CD14-positive monocyte (primary cell): Measurements from ENCODE around the gene UBLCP1. TPM values are rescaled to one million over a fixed set of nuclear protein-coding genes. Genes with fewer than 3 reads are reported as not detected.

ENCODE experiments used
- DNase-seq, 3 donors: peaks; one replicate each; pipeline ENCODE4 v3.0.0-alpha.2; 2011 to 2022
- H2AFZ ChIP-seq: 2 replicates; pipeline ENCODE4 v1.6.0; 2012; ENCODE audit warnings: mild to moderate bottlenecking, low read depth, low read length, inconsistent platforms; ENCODE audit not compliant: insufficient read depth, poor library complexity, severe bottlenecking
- H3K27ac ChIP-seq, 2 donors: 1 replicate in 1 of 2; 2 replicates in 1 of 2; pipeline ENCODE4 v1.5.1; 2012 to 2013; ENCODE audit warnings: low read length in 2 of 2, control low read depth in 1 of 2, inconsistent platforms in 1 of 2, low read depth in 1 of 2, mild to moderate bottlenecking in 1 of 2
- H3K27me3 ChIP-seq, 2 donors: one replicate each; pipeline versions ENCODE4 v1.6.0 to v1.6.1; 2011 to 2013; ENCODE audit warnings: low read length in 2 of 2; ENCODE audit not compliant: control insufficient read depth in 2 of 2, insufficient read depth in 2 of 2
- H3K36me3 ChIP-seq, 2 donors: replicated peaks in 1 of 2; 1 replicate in 1 of 2; 2 replicates in 1 of 2; pipeline versions ENCODE4 v1.5.1 to v1.6.1; 2012 to 2013; ENCODE audit warnings: low read length in 2 of 2, control low read depth in 1 of 2, inconsistent platforms in 1 of 2, mild to moderate bottlenecking in 1 of 2; ENCODE audit not compliant: insufficient read depth in 2 of 2, control insufficient read depth in 1 of 2
- H3K4me1 ChIP-seq, 2 donors: 1 replicate in 1 of 2; 2 replicates in 1 of 2; pipeline versions ENCODE4 v1.5.1 to v1.6.1; 2012 to 2013; ENCODE audit warnings: low read length in 2 of 2, control low read depth in 1 of 2, inconsistent platforms in 1 of 2, mild to moderate bottlenecking in 1 of 2, moderate library complexity in 1 of 2; ENCODE audit not compliant: insufficient read depth in 2 of 2, control insufficient read depth in 1 of 2
- H3K4me2 ChIP-seq: replicated peaks from 2 replicates; pipeline ENCODE3; 2012; ENCODE audit warnings: low read length, moderate library complexity, mild to moderate bottlenecking; ENCODE audit not compliant: poor library complexity, severe bottlenecking; ENCODE audit errors: extremely low read depth
- H3K4me3 ChIP-seq, 3 experiments: fragments of 200-600 bp in 1 of 3; sonication (generic) in 1 of 3; replicated peaks in 1 of 3; 1 replicate in 2 of 3; 2 replicates in 1 of 3; pipeline ENCODE4 v1.5.1; 2011 to 2013; ENCODE audit warnings: low read length in 3 of 3, mild to moderate bottlenecking in 3 of 3, control low read depth in 2 of 3, low read depth in 2 of 3, inconsistent platforms in 1 of 3, moderate library complexity in 1 of 3
- H3K79me2 ChIP-seq: 2 replicates; pipeline ENCODE4 v1.6.0; 2012; ENCODE audit warnings: mild to moderate bottlenecking, control low read depth, inconsistent platforms, low read length, moderate library complexity; ENCODE audit not compliant: insufficient read depth
- H3K9ac ChIP-seq: 2 replicates; pipeline ENCODE4 v1.6.0; 2017; ENCODE audit warnings: low read length, mild to moderate bottlenecking; ENCODE audit not compliant: insufficient read depth, poor library complexity, severe bottlenecking
- H3K9me3 ChIP-seq, 2 donors: replicated peaks in 1 of 2; 1 replicate in 1 of 2; 2 replicates in 1 of 2; pipeline versions ENCODE4 v1.5.1 to v1.6.1; 2012 to 2013; ENCODE audit warnings: low read length in 2 of 2, control low read depth in 1 of 2; ENCODE audit not compliant: control insufficient read depth in 1 of 2, insufficient read depth in 1 of 2
- H4K20me1 ChIP-seq: 2 replicates; pipeline ENCODE4 v1.6.0; 2012; ENCODE audit warnings: mild to moderate bottlenecking, low read length, control low read depth, moderate library complexity; ENCODE audit not compliant: insufficient read depth
- H3K27ac Mint-ChIP-seq, 7 donors: one replicate each; pipeline ENCODE4 v1.8.0; 2020; ENCODE audit warnings: mild to moderate bottlenecking in 7 of 7, mixed read lengths in 7 of 7, moderate library complexity in 6 of 7, inconsistent platforms in 2 of 7
- H3K27me3 Mint-ChIP-seq, 3 donors: one replicate each; pipeline ENCODE4 v1.8.0; 2021 to 2022; ENCODE audit warnings: low read depth in 3 of 3, mild to moderate bottlenecking in 3 of 3, mixed read lengths in 3 of 3, moderate library complexity in 3 of 3, inconsistent platforms in 1 of 3
- H3K36me3 Mint-ChIP-seq, 2 donors: one replicate each; pipeline ENCODE4 v1.8.0; 2020; ENCODE audit warnings: mixed read lengths in 2 of 2, inconsistent platforms in 1 of 2, mild to moderate bottlenecking in 1 of 2
- H3K4me1 Mint-ChIP-seq: one replicate; pipeline ENCODE4 v1.8.0; 2020; ENCODE audit warnings: mild to moderate bottlenecking, mixed read lengths
- H3K4me3 Mint-ChIP-seq, 2 donors: one replicate each; pipeline ENCODE4 v1.8.0; 2020; ENCODE audit warnings: mild to moderate bottlenecking in 2 of 2, mixed read lengths in 2 of 2, moderate library complexity in 1 of 2
- H3K9me3 Mint-ChIP-seq, 7 donors: one replicate each; pipeline ENCODE4 v1.8.0; 2020 to 2022; ENCODE audit warnings: mixed read lengths in 7 of 7, mild to moderate bottlenecking in 6 of 7, moderate library complexity in 6 of 7, inconsistent platforms in 2 of 7
- WGBS: methylation state at CpG from one replicate; pipeline ENCODE4 v1.1.5; 2013; ENCODE audit warnings: missing lambda C conversion rate; ENCODE audit not compliant: insufficient coverage; 5-methylcytosine and 5-hydroxymethylcytosine counted together
- intact Hi-C, 2 donors: fragments of 100-400 bp; cut with micrococcal nuclease; formaldehyde crosslinking; loops; one replicate each; pipeline versions ENCODE4 v1.15.0 to v1.15.1; 2023
- polyA plus RNA-seq, 3 donors: library from polyadenylated mRNA; depleted of rRNA in 1 of 3; unstranded in 2 of 3; stranded (reverse) in 1 of 3; fragments of 300-500 nt in 2 of 3; fragments of >200 nt in 1 of 3; fragmentation: Illumina TruSeq in 2 of 3; gene quantifications; 1 replicate in 2 of 3; 2 replicates in 1 of 3; pipeline ENCODE4 v1.2.3, GENCODE V29; 2012 to 2021
- TF ChIP-seq, protein P1 (sequence below): fragments of 200-600 bp; IDR thresholded peaks from one replicate; pipeline ENCODE4 v1.8.0; 2022; ENCODE audit warnings: antibody characterized with exemption, mild to moderate bottlenecking

Gene UBLCP1
- polyA plus RNA-seq, 3 donors = 8.8 to 31.5 (median 22.7) TPM

DNA sequence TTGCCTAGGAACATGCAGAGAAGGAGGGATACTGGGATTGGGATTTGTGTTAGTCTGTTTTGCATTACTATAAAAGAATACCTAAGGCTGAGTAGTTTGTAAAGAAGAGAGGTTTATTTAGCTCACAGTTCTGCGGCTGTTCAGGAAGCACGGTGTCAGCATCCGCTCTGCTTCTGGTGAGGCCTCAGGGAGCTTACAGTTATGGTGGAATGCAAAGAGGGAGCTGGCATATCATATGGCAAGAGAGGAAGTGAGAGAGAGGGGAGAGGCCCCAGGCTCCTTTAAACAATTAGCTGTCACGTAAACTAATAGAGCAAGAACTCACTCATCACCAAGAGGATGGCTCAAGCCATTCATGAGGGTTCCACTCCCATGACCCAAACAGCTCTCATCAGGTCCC lies 40.2 kb downstream of the UBLCP1 start:
- no peak overlapping the region for H3K27ac Mint-ChIP-seq
- no peak overlapping the region for H3K4me2 ChIP-seq
- H3K79me2 ChIP-seq = no peaks in the 10 kb centered on the region
- intact Hi-C loops = no loop called here
- TF ChIP-seq, protein P1, sequence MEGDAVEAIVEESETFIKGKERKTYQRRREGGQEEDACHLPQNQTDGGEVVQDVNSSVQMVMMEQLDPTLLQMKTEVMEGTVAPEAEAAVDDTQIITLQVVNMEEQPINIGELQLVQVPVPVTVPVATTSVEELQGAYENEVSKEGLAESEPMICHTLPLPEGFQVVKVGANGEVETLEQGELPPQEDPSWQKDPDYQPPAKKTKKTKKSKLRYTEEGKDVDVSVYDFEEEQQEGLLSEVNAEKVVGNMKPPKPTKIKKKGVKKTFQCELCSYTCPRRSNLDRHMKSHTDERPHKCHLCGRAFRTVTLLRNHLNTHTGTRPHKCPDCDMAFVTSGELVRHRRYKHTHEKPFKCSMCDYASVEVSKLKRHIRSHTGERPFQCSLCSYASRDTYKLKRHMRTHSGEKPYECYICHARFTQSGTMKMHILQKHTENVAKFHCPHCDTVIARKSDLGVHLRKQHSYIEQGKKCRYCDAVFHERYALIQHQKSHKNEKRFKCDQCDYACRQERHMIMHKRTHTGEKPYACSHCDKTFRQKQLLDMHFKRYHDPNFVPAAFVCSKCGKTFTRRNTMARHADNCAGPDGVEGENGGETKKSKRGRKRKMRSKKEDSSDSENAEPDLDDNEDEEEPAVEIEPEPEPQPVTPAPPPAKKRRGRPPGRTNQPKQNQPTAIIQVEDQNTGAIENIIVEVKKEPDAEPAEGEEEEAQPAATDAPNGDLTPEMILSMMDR = no peak
- peaks cover 0 to 3% (median 0%) of the 10 kb centered on the region in 3 donors for H3K27me3 Mint-ChIP-seq
- H4K20me1 ChIP-seq = no peaks in the 10 kb centered on the region
- no peaks in the 10 kb centered on the region for H3K4me1 Mint-ChIP-seq
- H3K27ac ChIP-seq = no peak overlapping the region
- 100% methylated on average over 3 of the region's 4 CpGs for WGBS
- no peaks in the 10 kb centered on the region for H3K36me3 Mint-ChIP-seq
- no peaks in the 10 kb centered on the region for H3K27me3 ChIP-seq
- peaks cover 21 to 36% of the 10 kb centered on the region in 2 donors for H3K9me3 ChIP-seq
- no peaks in the 10 kb centered on the region for H3K36me3 ChIP-seq
- no peak overlapping the region for H2AFZ ChIP-seq
- no peaks in the 10 kb centered on the region for H3K4me1 ChIP-seq
- peaks cover 28 to 43% (median 35%) of the 10 kb centered on the region in 7 donors for H3K9me3 Mint-ChIP-seq
- no peak overlapping the region for H3K4me3 Mint-ChIP-seq
- DNase-seq = no peak
- H3K4me3 ChIP-seq = no peak overlapping the region
- H3K9ac ChIP-seq = no peak overlapping the region

DNA sequence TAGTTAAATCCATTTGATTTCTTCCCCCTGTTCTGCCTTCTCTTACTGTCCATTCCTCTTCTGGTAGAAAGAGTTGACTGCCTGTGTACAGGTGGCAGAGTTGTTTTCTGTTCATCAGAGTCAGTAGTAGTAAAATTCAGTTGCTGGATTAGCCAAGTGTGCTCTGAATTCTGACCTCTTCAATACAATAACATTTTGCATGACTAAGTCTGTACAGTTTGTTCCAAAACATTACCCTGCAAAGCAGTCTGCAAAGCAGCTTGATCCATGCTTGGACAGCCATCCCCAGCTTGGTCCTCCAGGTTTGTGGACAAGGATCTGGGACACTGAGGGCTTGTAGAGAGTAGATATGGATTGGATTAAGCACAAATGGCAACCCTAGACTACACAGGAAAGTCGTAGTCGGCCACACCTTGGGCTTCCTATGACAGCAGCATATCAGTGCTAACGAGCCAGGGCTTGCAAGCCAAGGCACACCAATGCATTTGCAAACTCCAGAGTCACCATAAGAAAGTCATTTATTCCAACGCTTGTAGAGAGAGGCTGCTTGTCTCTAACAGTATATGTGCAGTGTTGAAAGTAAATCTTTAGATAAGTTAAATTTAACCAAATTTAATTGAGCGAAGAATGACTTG lies 42.0 kb downstream of the UBLCP1 start:
- Mint-ChIP-seq H3K9me3 (peaks cover 19 to 29% (median 25%) of the 10 kb centered on the region in 7 donors), H3K36me3 (no peaks in the 10 kb centered on the region), H3K4me1 (no peaks in the 10 kb centered on the region), H3K27me3 (peaks cover 4 to 9% (median 5%) of the 10 kb centered on the region in 3 donors), H3K27ac (no peak overlapping the region), H3K4me3 (no peak overlapping the region)
- H3K4me1 ChIP-seq = no peaks in the 10 kb centered on the region
- no peak overlapping the region for H3K4me3 ChIP-seq
- no peak for DNase-seq
- H3K27ac ChIP-seq = no peak overlapping the region
- H3K4me2 ChIP-seq = no peak overlapping the region
- no peak overlapping the region for H2AFZ ChIP-seq
- TF ChIP-seq, protein P1 = no peak
- intact Hi-C loops = no loop called here
- H3K9me3 ChIP-seq = peaks cover 18 to 30% of the 10 kb centered on the region in 2 donors
- no peaks in the 10 kb centered on the region for H3K79me2 ChIP-seq
- no peaks in the 10 kb centered on the region for H4K20me1 ChIP-seq
- H3K9ac ChIP-seq = no peak overlapping the region
- WGBS = 93% methylated on average over 3 of the region's 5 CpGs
- H3K36me3 ChIP-seq = no peaks in the 10 kb centered on the region
- peaks cover 0 to 7% of the 10 kb centered on the region in 2 donors for H3K27me3 ChIP-seq
